AG10803 (cell line): ENCODE data around the gene PRKCB.

ENCODE experiments used
- DNase-seq: peaks from one replicate; pipeline ENCODE4 v3.0.0; 2010; ENCODE audit warnings: low read depth
- H3K4me3 ChIP-seq: 2 replicates; pipeline ENCODE4 v1.5.1; 2011; ENCODE audit warnings: mild to moderate bottlenecking, low read length, control low read depth
- CTCF ChIP-seq: conservative IDR thresholded peaks from 2 replicates; pipeline ENCODE4 v1.5.1; 2011; ENCODE audit warnings: mild to moderate bottlenecking, low read length, control low read depth, inconsistent platforms

Gene PRKCB

DNA sequence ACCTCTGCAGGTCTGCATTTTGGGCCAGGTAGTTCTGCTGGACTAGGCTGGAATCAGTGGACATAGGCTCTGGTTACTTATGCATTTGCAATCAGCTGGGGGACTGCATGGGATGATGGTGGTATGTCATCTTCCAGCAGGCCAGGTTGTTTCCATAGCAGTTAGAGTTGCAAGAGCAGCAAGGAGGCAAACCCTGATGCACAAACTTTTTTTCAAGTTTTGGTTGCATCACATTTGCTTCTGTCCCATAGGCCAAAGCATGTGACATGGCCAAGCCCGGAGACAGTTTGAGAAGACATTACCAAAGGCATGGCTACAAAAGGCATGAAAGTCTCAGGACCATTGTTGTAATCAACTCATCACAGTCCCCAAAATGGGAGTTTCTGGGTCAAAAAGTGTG is 58.2 kb downstream of the PRKCB start:
- no peak for TF ChIP-seq CTCF
- no peak overlapping the region for H3K4me3 ChIP-seq
- no peak for DNase-seq

- no peak overlapping the region for H3K4me3 ChIP-seq
- TF ChIP-seq CTCF: no peak
These were observed 59.3 kb downstream of the PRKCB start for GRCh38 chr16:23895052-23895451.

GRCh38 chr16:23896832-23897821 is 61.3 kb downstream of the PRKCB start:
- no peak for DNase-seq
- no peak for TF ChIP-seq CTCF
- H3K4me3 ChIP-seq: no peak overlapping the region

More at GRCh38 chr16:23895052-23895451, 59.3 kb downstream of the PRKCB start:
- DNase-seq: no peak

DNA sequence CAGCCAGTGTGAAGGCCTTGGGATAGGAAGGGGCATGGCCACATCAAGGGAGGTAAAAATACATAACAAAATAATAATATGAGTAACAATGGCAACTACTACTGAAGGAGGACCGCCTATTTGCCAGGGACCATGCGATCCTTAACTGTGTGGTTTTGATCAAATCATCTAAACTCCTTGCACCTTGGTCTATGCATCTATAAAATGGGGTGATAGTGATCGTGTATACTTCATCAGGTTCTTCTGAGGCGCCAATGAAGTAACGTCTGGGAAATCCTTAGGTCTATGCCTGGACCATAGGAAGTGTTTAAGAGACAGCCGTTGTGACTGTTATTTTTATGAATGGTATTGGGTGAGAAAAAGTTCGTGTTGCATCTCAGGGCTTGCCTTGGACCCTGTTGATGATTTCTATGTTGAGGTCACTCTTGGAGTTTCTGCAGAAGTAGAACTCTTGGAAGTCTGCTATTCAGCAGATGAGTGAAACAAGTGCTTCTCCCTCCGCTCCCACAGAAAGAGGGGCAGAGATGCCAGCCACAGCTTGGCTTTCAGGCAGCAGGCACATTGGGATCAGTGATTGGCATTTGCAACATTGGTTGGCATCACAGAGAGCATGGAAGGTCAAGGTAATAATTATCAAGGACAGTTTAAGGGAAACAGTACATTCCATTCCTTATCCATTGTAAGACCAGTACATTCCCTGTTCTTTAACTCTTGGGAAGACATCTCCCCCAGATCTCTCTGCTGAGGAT is 63.1 kb downstream of the PRKCB start:
- DNase-seq: no peak
- H3K4me3 ChIP-seq: no peak overlapping the region
- no peak for TF ChIP-seq CTCF

DNA sequence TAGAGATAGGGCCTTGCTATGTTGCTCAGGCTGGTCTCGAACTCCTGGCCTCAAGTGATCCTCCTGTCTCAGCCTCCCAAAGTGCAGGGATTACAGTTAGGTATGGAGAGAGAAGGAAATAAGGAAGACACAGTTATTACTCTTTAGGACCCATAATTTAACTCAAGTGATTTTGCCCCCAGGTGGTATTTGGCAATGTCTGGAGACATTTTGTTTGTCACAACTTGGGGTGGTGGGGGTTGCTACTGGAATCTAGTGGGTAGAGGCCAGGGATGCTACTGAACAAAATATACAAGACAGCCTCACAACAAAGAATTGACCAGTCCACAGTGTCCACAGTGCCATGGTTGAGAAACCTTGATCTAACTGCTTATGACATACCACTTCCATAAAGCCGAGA is 64.1 kb downstream of the PRKCB start:
- no peak for TF ChIP-seq CTCF
- no peak overlapping the region for H3K4me3 ChIP-seq
- DNase-seq: no peak

- no peak for TF ChIP-seq CTCF
- no peak overlapping the region for H3K4me3 ChIP-seq
- DNase-seq: no peak
These were observed 64.8 kb downstream of the PRKCB start for GRCh38 chr16:23900480-23901177.
